ENCODE data around the gene PFKM. TPM values are rescaled to one million over a fixed set of nuclear protein-coding genes. Genes with fewer than 3 reads are reported as not detected.
"Not testable (repeated sequence)": the region's sequence is repeated elsewhere in the genome, so short reads cannot be mapped to it uniquely, and the experiment has no call there.

The PFKM gene
- total RNA-seq, 1 experiment from 2014 or later: 33.3 TPM

GRCh38 chr12:48119834-48120195 is 651 bp downstream of the PFKM start:
- peaks cover 9% of the 10 kb centered on the region for H3K36me3 Mint-ChIP-seq (ENCODE audit: insufficient read depth, unreplicated experiment)
- peaks cover 11% of the 10 kb centered on the region for H3K27me3 Mint-ChIP-seq (ENCODE audit: unreplicated experiment)
- intact Hi-C loops (cut with micrococcal nuclease; ENCODE audit: unreplicated experiment): no loop called here
- no peaks in the 10 kb centered on the region for H3K9me3 Mint-ChIP-seq (ENCODE audit: low read depth, unreplicated experiment)
- BruUV-seq (replicated peaks): no TSS peak
- peak overlapping the region; percentile 94 for H3K4me3 Mint-ChIP-seq (ENCODE audit: low read depth, unreplicated experiment)
- CTCF ChIA-PET: interaction anchor here (1.3 kb wide), 1 partner anchor 14 kb away, joined by 6 read pairs; the partner anchor contains the start of gene SENP1
- no peak for DNase-seq
- H3K27ac Mint-ChIP-seq (ENCODE audit: unreplicated experiment): no peak overlapping the region
- TF ChIP-seq CTCF (IDR thresholded peaks at IDR 0.05; ENCODE audit: unreplicated experiment): no peak
- H3K4me1 Mint-ChIP-seq (ENCODE audit: low read depth, unreplicated experiment): peaks cover 8% of the 10 kb centered on the region

DNA sequence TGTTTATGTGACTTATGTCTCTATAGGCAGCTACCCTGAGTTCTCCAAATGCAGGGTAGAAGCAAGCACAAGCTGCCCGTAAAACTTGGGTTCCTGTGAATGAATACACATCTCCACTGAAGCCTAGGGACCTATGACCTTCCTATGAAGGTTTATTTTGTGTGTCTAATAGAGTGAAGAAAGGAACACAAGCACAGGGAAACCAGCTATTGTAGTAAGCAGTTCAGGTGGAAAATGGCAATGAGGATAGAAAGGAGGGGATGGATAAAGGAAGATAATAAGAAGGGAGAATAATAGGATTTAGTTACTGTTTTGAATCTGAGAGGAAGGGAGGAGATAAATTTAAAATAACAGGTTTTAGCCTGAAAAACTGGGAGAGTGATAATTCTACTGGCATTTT is 2.4 kb downstream of the PFKM start:
- no peak overlapping the region for H3K27ac Mint-ChIP-seq (ENCODE audit: unreplicated experiment)
- no peaks in the 10 kb centered on the region for H3K9me3 Mint-ChIP-seq (ENCODE audit: low read depth, unreplicated experiment)
- CTCF ChIA-PET: no interaction called here
- DNase-seq: no peak
- BruUV-seq (replicated peaks): no TSS peak
- intact Hi-C loops (cut with micrococcal nuclease; ENCODE audit: unreplicated experiment): no loop called here
- no peaks in the 10 kb centered on the region for H3K27me3 Mint-ChIP-seq (ENCODE audit: unreplicated experiment)
- no peak overlapping the region for H3K4me3 Mint-ChIP-seq (ENCODE audit: low read depth, unreplicated experiment)
- H3K36me3 Mint-ChIP-seq (ENCODE audit: insufficient read depth, unreplicated experiment): peaks cover 9% of the 10 kb centered on the region
- H3K4me1 Mint-ChIP-seq (ENCODE audit: low read depth, unreplicated experiment): peaks cover 8% of the 10 kb centered on the region
- no peak for TF ChIP-seq CTCF (IDR thresholded peaks at IDR 0.05; ENCODE audit: unreplicated experiment)

GRCh38 chr12:48122065-48122834 is 3.1 kb downstream of the PFKM start:
- Mint-ChIP-seq H3K4me3 (ENCODE audit: low read depth, unreplicated experiment) (no peak overlapping the region), H3K27ac (ENCODE audit: unreplicated experiment) (no peak overlapping the region), H3K36me3 (ENCODE audit: insufficient read depth, unreplicated experiment) (peaks cover 9% of the 10 kb centered on the region), H3K27me3 (ENCODE audit: unreplicated experiment) (no peaks in the 10 kb centered on the region), H3K9me3 (ENCODE audit: low read depth, unreplicated experiment) (no peaks in the 10 kb centered on the region), H3K4me1 (ENCODE audit: low read depth, unreplicated experiment) (peaks cover 8% of the 10 kb centered on the region)
- no peak for TF ChIP-seq CTCF (IDR thresholded peaks at IDR 0.05; ENCODE audit: unreplicated experiment)
- CTCF ChIA-PET: no interaction called here
- no peak for DNase-seq
- BruUV-seq (replicated peaks): no TSS peak
- intact Hi-C loops (cut with micrococcal nuclease; ENCODE audit: unreplicated experiment): no loop called here

- H3K4me1 Mint-ChIP-seq (ENCODE audit: low read depth, unreplicated experiment): peaks cover 8% of the 10 kb centered on the region
- H3K4me3 Mint-ChIP-seq (ENCODE audit: low read depth, unreplicated experiment): no peak overlapping the region
- intact Hi-C loops (cut with micrococcal nuclease; ENCODE audit: unreplicated experiment): no loop called here
- H3K27me3 Mint-ChIP-seq (ENCODE audit: unreplicated experiment): no peaks in the 10 kb centered on the region
- BruUV-seq (replicated peaks): no TSS peak
- no peaks in the 10 kb centered on the region for H3K9me3 Mint-ChIP-seq (ENCODE audit: low read depth, unreplicated experiment)
- peaks cover 14% of the 10 kb centered on the region for H3K36me3 Mint-ChIP-seq (ENCODE audit: insufficient read depth, unreplicated experiment)
- CTCF ChIA-PET: no interaction called here
- no peak overlapping the region for H3K27ac Mint-ChIP-seq (ENCODE audit: unreplicated experiment)
- no peak for TF ChIP-seq CTCF (IDR thresholded peaks at IDR 0.05; ENCODE audit: unreplicated experiment)
- no peak for DNase-seq
These were observed 4.0 kb downstream of the PFKM start for GRCh38 chr12:48123169-48123568.

GRCh38 chr12:48125542-48125941 is 6.4 kb downstream of the PFKM start:
- H3K9me3 Mint-ChIP-seq (ENCODE audit: low read depth, unreplicated experiment); BruUV-seq (replicated peaks); DNase-seq; H3K4me3 Mint-ChIP-seq (ENCODE audit: low read depth, unreplicated experiment); H3K36me3 Mint-ChIP-seq (ENCODE audit: insufficient read depth, unreplicated experiment); intact Hi-C loops (cut with micrococcal nuclease; ENCODE audit: unreplicated experiment); H3K27me3 Mint-ChIP-seq (ENCODE audit: unreplicated experiment); H3K4me1 Mint-ChIP-seq (ENCODE audit: low read depth, unreplicated experiment); H3K27ac Mint-ChIP-seq (ENCODE audit: unreplicated experiment): not testable (repeated sequence)
- CTCF ChIA-PET: interaction anchor here (1.0 kb wide), 1 partner anchor 9 kb away, joined by 3 read pairs; no protein-coding TSS in a partner anchor

Data from Calu3 (cell line).